ENCODE data around the gene CHTF18.
"Not testable (repeated sequence)": the region's sequence is repeated elsewhere in the genome, so short reads cannot be mapped to it uniquely, and the experiment has no call there.

Gene CHTF18

GRCh38 chr16:813916-814412 lies 25.5 kb downstream of the CHTF18 start:
- no peak for DNase-seq

- no peak for DNase-seq
Observed at GRCh38 chr16:814974-815373, 26.6 kb downstream of the CHTF18 start.

- no peak for DNase-seq
Observed at GRCh38 chr16:815861-816260, 27.4 kb downstream of the CHTF18 start.

- no peak for DNase-seq
Observed at GRCh38 chr16:817001-817906, 28.8 kb downstream of the CHTF18 start.

DNA sequence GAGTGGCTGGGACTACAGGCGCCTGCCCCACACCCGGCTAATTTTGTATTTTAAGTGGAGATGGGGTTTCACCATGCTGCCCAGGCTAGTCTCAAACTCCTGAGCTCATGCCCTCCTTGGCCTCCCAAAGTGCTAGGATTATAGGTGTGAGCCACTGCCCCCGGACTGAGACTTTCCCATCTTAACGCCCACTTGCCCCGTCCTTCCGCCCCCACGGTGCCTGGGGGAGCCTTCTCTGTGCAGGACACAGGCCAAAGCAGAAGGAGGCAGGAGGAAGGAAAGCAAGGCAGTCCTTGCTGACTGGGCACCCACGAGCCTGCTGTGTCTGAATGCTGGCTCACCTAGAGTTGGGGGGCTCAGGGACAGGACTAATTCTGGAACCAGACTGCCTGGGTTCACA lies 29.7 kb downstream of the CHTF18 start:
- DNase-seq, result no peak

- no peak for DNase-seq
Observed at GRCh38 chr16:818592-818991, 30.2 kb downstream of the CHTF18 start.

DNA sequence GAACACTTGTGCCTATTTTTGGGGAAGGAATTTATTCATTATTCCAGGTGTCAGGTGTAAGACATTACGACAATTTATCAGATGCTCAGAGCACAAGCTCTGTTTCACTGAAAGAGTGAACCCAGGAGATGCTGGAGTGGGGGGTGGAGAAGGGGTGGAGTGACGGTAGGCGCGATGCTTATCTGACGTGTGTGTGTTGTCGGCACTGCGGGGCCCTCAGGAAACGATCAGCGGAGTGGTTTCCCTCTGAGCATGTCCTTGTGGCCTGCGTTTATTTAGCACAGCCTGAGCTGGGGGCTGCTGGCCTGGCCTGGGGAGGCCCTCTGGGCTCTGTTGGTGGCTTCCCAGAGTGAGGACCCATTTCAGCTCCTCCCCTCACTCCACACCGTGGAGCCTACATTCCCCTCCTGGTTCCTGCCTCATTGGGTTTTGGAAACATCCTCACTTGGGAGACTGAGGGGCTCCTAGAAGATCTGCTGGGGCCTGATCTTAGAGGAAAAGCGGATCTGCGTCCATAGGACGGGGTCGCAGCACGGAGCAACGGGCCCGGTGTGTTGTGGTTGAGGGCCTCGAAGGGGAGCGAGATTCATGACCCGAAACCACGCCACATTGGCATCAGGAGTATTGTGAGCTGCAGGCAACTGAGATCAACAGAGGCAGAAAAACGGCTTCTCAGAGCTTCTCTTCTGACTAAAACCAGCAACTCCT lies 31.1 kb downstream of the CHTF18 start:
- DNase-seq, result no peak

DNA sequence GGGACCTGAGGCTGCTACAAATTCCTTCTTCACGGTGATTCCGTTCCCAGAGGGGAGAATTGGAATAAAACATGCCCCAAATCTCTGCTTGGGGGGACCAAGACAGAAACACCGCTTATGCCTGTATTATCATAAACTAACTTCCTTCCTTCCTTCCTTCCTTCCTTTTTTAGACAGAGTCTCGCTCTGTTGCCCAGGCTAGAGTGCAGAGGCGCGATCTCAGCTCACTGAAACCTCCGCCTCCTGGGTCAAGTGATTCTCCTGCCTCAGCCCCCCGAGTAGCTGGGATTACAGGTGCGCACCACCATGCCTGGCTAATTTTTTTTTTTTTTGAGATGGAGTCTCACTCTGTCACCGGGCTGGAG lies 31.6 kb downstream of the CHTF18 start:
- DNase-seq, result not testable (repeated sequence)

GRCh38 chr16:820748-821147 lies 32.3 kb downstream of the CHTF18 start:
- no peak for DNase-seq

GRCh38 chr16:821751-822150 lies 33.3 kb downstream of the CHTF18 start:
- no peak for DNase-seq

GRCh38 chr16:822174-822908 lies 33.9 kb downstream of the CHTF18 start:
- no peak for DNase-seq

GRCh38 chr16:822909-823297 lies 34.5 kb downstream of the CHTF18 start:
- no peak for DNase-seq

DNA sequence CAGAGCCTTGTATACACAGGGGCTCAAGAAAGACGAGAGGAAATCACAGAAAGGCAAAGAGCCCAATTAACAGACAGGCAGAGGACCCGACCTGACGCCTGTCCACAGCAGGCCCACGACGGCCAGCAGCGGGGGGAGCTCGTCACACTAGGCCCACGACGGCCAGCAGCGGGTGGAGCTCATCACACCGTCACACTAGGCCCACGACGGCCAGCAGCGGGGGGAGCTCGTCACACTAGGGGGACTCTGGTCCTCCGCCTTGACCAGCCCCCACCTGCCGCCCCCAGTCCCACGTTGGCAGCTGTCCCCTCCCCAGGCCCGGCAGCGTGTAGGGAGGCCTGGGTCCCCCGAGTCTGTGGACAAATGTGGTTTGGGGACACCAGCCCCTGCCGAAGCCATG lies 35.8 kb downstream of the CHTF18 start:
- no peak for DNase-seq

GRCh38 chr16:824601-825000 lies 36.2 kb downstream of the CHTF18 start:
- no peak for DNase-seq

GRCh38 chr16:825341-826061 lies 37.1 kb downstream of the CHTF18 start:
- peak; percentile 46 for DNase-seq

- no peak for DNase-seq
Observed at GRCh38 chr16:827513-827912, 39.1 kb downstream of the CHTF18 start.

- DNase-seq, result no peak
Observed at GRCh38 chr16:828891-829290, 40.5 kb downstream of the CHTF18 start.

DNA sequence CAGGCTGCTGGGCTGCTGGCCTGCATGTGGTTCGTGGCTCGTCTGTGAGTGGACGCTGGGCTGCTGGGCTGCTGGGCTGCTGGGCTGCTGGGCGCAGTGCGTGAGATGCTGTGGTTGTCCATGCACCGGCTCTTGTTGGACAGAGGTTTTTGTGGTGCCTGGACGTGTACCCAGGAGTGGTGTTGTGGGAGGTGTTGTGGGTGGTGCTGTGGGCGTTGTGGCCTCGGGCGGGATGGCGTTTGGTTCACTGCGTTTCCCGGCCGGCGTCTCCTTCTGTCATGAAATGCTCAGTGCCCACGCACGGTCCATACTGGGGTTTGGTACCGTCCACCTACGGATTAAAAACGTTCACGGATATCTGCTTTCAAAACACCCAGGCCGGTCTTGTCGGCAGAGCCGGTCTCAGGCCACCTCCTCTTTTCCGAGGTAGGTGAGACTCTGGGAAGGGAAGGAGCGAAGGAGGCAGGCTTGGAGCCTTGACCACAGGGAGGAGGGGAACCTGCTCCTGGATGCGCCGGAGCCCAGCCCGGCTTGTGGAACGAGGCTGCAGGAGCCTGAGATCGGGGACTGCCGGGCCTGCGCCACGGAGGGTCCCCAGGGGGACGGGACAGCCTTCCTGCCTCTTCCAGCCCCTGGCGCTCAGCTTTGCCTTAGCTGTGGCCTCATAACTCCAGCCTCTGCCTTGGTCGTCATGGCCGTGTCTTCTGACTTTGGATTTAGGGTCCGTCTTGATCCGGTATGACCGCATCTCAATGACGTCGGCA lies 41.9 kb downstream of the CHTF18 start:
- DNase-seq, result no peak

DNA sequence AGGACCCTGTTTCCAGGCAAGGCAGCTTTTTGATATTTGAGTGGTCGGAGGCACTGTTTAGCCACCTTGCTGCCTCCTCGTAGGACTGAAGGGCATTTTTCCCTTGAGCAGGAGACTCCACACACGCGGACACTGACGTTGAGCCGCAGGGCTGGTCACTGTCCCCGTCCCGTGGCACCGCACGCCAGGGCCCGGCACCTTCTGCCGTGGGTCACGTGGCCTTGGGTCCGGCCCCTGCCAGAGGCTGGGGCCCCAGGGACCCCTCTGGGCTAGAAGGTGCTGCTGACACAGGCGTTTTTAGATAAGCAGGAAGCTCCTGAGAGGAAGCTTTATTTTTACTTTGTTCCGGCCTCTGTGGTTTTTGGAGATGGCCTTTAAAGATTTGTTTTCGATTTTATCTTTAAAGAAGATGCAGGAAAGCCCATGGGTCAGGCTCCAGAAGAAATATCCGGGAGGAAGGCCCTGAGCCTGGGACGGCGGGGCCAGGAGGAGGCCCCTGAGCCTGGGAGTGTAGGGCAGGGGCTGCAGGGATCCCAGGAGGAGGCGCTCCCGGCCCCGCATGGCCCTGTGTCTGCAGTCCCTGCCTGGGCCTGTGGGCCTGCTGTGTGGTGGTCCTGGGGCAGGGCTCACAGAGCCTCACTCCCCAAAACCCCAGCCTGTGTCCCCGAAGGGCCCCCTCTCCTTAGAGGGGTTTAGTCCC lies 42.6 kb downstream of the CHTF18 start:
- no peak for DNase-seq

DNA sequence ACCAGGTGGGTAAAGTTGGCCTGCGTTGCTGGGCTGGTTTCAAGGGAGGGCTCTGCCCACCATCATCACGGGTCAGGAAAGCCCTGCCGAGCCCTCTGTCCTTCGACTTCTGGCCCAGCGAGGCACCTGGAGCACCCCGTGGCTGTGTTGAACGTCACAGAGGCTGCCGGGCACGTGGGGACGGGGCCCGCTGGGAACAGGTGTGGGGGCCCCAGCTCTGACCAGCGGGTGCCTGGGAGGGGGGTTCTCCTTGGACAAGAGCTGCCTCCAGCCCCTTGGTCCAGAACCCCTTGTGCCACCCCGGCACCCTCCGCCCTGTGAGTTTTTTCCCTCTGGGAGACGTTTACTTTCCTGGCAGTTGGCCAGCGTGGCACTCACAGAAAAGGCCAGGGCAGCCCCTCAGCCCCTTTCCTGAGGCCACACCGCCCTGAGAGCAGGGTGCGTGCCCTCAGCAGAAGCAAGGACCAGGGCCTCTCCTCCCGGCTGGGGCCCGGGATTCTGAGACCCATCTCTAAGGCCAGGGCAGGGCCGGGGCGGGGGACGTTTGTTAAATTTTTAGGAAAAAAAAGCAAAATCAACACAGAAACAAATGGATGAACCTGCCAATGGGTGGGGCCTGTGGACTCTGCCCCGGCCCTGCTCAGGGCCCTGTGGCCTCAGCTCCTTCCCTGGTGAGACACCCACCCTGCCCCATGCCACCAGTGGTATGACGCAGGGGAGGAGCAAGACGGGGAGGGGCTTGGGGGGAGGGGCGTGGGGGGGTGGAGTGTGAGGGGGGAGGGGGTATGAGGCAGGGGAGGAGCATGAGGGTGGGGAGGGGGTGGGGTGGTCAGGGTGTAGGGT lies 43.4 kb downstream of the CHTF18 start:
- DNase-seq, result no peak
